HEK293T (cell line): ENCODE results near the gene ERC1.

ENCODE experiments used
- CTCF ChIA-PET: fragments of 350-600 bp; formaldehyde crosslinking; extraction: SDS; loops from one replicate; lab custom pipeline; 2021; ENCODE audit warnings: antibody characterized with exemption, inconsistent platforms; lab: Yijun Ruan, JAX
- POLR2A ChIA-PET: fragments of 350-600 bp; formaldehyde crosslinking; extraction: SDS; loops from one replicate; lab custom pipeline; 2020; ENCODE audit warnings: antibody characterized with exemption, inconsistent platforms; lab: Yijun Ruan, JAX
- DNase-seq: peaks from one replicate; pipeline ENCODE4 v3.0.0; 2012; ENCODE audit warnings: mixed read lengths; ENCODE audit errors: extremely low spot score
- ARNT ChIP-seq: fragments of 450-650 bp; IDR thresholded peaks from 2 replicates; pipeline ENCODE4 v1.6.1; 2017; ENCODE audit warnings: mild to moderate bottlenecking
- BHLHE40 ChIP-seq: fragments of 450-650 bp; IDR thresholded peaks from 2 replicates; pipeline ENCODE4 v1.6.1; 2016; ENCODE audit warnings: mild to moderate bottlenecking, moderate library complexity, borderline replicate concordance
- CTBP1 ChIP-seq: fragments of 450-650 bp; IDR thresholded peaks from 2 replicates; pipeline ENCODE4 v1.6.1; 2016; ENCODE audit warnings: borderline replicate concordance
- ELF4 ChIP-seq: fragments of 450-650 bp; IDR thresholded peaks from 2 replicates; pipeline ENCODE4 v1.6.1; 2017; ENCODE audit warnings: antibody characterized with exemption
- FOXA1 ChIP-seq: fragments of 450-650 bp; IDR thresholded peaks from 2 replicates; pipeline ENCODE4 v1.6.1; 2016; ENCODE audit warnings: mild to moderate bottlenecking
- FOXK2 ChIP-seq: fragments of 450-650 bp; IDR thresholded peaks from 2 replicates; pipeline ENCODE4 v1.6.1; 2016; ENCODE audit warnings: mild to moderate bottlenecking
- FOXM1 ChIP-seq: fragments of 450-650 bp; IDR thresholded peaks from 2 replicates; pipeline ENCODE4 v1.6.1; 2017; ENCODE audit warnings: mild to moderate bottlenecking, borderline replicate concordance
- HDGF ChIP-seq: fragments of 450-650 bp; IDR thresholded peaks from 2 replicates; pipeline ENCODE4 v1.6.1; 2017; ENCODE audit warnings: antibody characterized with exemption, borderline replicate concordance
- L3MBTL2 ChIP-seq: fragments of 450-650 bp; conservative IDR thresholded peaks from 2 replicates; pipeline ENCODE4 v1.6.1; 2016; ENCODE audit warnings: mild to moderate bottlenecking
- LEF1 ChIP-seq: fragments of 450-650 bp; IDR thresholded peaks from 2 replicates; pipeline ENCODE4 v1.6.1; 2017; ENCODE audit warnings: mild to moderate bottlenecking, borderline replicate concordance
- NFRKB ChIP-seq: fragments of 450-650 bp; IDR thresholded peaks from 2 replicates; pipeline ENCODE4 v1.6.1; 2016; ENCODE audit warnings: mild to moderate bottlenecking, moderate library complexity
- PKNOX1 ChIP-seq: fragments of 450-650 bp; IDR thresholded peaks from 2 replicates; pipeline ENCODE4 v1.6.1; 2016
- SP1 ChIP-seq: fragments of 450-650 bp; IDR thresholded peaks from 2 replicates; pipeline ENCODE4 v1.6.1; 2017
- SUZ12 ChIP-seq: fragments of 450-650 bp; IDR thresholded peaks from 2 replicates; pipeline ENCODE4 v1.6.1; 2016; ENCODE audit warnings: mild to moderate bottlenecking
- TARDBP ChIP-seq: fragments of 450-650 bp; IDR thresholded peaks from 2 replicates; pipeline ENCODE4 v1.6.1; 2016
- ZNF384 ChIP-seq: fragments of 450-650 bp; IDR thresholded peaks from 2 replicates; pipeline ENCODE4 v1.6.1; 2016

Gene ERC1

GRCh38 chr12:1272142-1272541 lies 281.1 kb downstream of the ERC1 start:
- ChIA-PET CTCF (interaction anchor here (1.5 kb wide), 1 partner anchor 154 kb away, joined by 3 read pairs; no protein-coding TSS in a partner anchor), POLR2A (no interaction called here)
- TF ChIP-seq SP1 (no peak), FOXA1 (no peak), TARDBP (no peak), BHLHE40 (no peak), ARNT (no peak), PKNOX1 (no peak), HDGF (no peak), SUZ12 (no peak), ZNF384 (no peak), FOXK2 (no peak), ELF4 (no peak), CTBP1 (no peak), LEF1 (no peak), FOXM1 (no peak), NFRKB (no peak), L3MBTL2 (no peak)
- no peak for DNase-seq

- POLR2A ChIA-PET, result no interaction called here
Measured at GRCh38 chr12:1273051-1273450, 282.0 kb downstream of the ERC1 start.

GRCh38 chr12:1277905-1278304 lies 286.9 kb downstream of the ERC1 start:
- TF ChIP-seq TARDBP, result no peak
- no peak for TF ChIP-seq BHLHE40
- no peak for TF ChIP-seq PKNOX1
- TF ChIP-seq CTBP1, result no peak
- no peak for TF ChIP-seq FOXM1
- no peak for TF ChIP-seq SUZ12
- TF ChIP-seq FOXK2, result no peak
- TF ChIP-seq FOXA1, result no peak
- no peak for TF ChIP-seq L3MBTL2
- CTCF ChIA-PET, result interaction anchor here (0.6 kb wide), 1 partner anchor 357 kb away, joined by 3 read pairs; no protein-coding TSS in a partner anchor
- POLR2A ChIA-PET, result no interaction called here
- no peak for DNase-seq

More at GRCh38 chr12:1273051-1273450, 282.0 kb downstream of the ERC1 start:
- TF ChIP-seq TARDBP, result no peak
- TF ChIP-seq SUZ12, result no peak
- TF ChIP-seq L3MBTL2, result no peak
- no peak for TF ChIP-seq FOXM1
- no peak for TF ChIP-seq FOXA1
- TF ChIP-seq PKNOX1, result no peak
- no peak for TF ChIP-seq CTBP1
- TF ChIP-seq NFRKB, result no peak
- TF ChIP-seq SP1, result no peak
- no peak for TF ChIP-seq HDGF
- CTCF ChIA-PET, result no interaction called here
- DNase-seq, result no peak

GRCh38 chr12:1279050-1279449 lies 288.0 kb downstream of the ERC1 start:
- DNase-seq, result no peak
- ChIA-PET CTCF (interaction anchor here (0.6 kb wide), 1 partner anchor 130 kb away, joined by 3 read pairs; no protein-coding TSS in a partner anchor), POLR2A (no interaction called here)
- no peak for TF ChIP-seq HDGF
- TF ChIP-seq NFRKB, result no peak

- DNase-seq, result no peak
- no peak for TF ChIP-seq ZNF384
- no peak for TF ChIP-seq SUZ12
- TF ChIP-seq FOXK2, result no peak
- TF ChIP-seq NFRKB, result no peak
- TF ChIP-seq PKNOX1, result no peak
- no peak for TF ChIP-seq FOXA1
- TF ChIP-seq L3MBTL2, result no peak
- TF ChIP-seq FOXM1, result no peak
- no peak for TF ChIP-seq CTBP1
- TF ChIP-seq SP1, result no peak
- TF ChIP-seq TARDBP, result no peak
- TF ChIP-seq BHLHE40, result no peak
- no peak for TF ChIP-seq HDGF
- POLR2A ChIA-PET, result no interaction called here
- CTCF ChIA-PET, result no interaction called here
Measured at GRCh38 chr12:1280059-1280458, 289.0 kb downstream of the ERC1 start.

GRCh38 chr12:1281683-1282366 lies 290.8 kb downstream of the ERC1 start:
- no peak for DNase-seq
- TF ChIP-seq FOXM1, result no peak
- TF ChIP-seq TARDBP, result no peak
- TF ChIP-seq ARNT, result no peak
- TF ChIP-seq ZNF384, result no peak
- TF ChIP-seq NFRKB, result no peak
- no peak for TF ChIP-seq L3MBTL2
- no peak for TF ChIP-seq HDGF
- no peak for TF ChIP-seq FOXK2
- TF ChIP-seq BHLHE40, result no peak
- TF ChIP-seq ELF4, result no peak
- TF ChIP-seq SUZ12, result no peak
- no peak for TF ChIP-seq SP1
- CTCF ChIA-PET, result interaction anchor here (0.7 kb wide), 1 partner anchor 122 kb away, joined by 5 read pairs; no protein-coding TSS in a partner anchor

More at GRCh38 chr12:1281683-1282366, 290.8 kb downstream of the ERC1 start:
- POLR2A ChIA-PET, result no interaction called here
